Stimulated activated CD4-positive, alpha-beta T cell treated with anti-CD3 and anti-CD28 coated beads, Interleukin-12 subunit alpha, Interleukin-12 subunit beta, amount 100 ng/mL, for 4 hours (primary cell): ENCODE results near the gene TYSND1.
"Not testable (repeated sequence)": the region's sequence is repeated elsewhere in the genome, so short reads cannot be mapped to it uniquely, and the experiment has no call there.

Experiments used
- DNase-seq: peaks from one replicate; pipeline ENCODE4 v3.0.0-alpha.2; 2020

Gene TYSND1

GRCh38 chr10:70146489-70147258 lies at the start of gene TYSND1:
TYSND1 (minus strand) TSS chr10:70146700; CDS start chr10:70146586, 114 bp downstream.
- peak; percentile 88 for DNase-seq

- no peak for DNase-seq
These were observed 46.9 kb upstream of the TYSND1 start for GRCh38 chr10:70193391-70193844.

DNA sequence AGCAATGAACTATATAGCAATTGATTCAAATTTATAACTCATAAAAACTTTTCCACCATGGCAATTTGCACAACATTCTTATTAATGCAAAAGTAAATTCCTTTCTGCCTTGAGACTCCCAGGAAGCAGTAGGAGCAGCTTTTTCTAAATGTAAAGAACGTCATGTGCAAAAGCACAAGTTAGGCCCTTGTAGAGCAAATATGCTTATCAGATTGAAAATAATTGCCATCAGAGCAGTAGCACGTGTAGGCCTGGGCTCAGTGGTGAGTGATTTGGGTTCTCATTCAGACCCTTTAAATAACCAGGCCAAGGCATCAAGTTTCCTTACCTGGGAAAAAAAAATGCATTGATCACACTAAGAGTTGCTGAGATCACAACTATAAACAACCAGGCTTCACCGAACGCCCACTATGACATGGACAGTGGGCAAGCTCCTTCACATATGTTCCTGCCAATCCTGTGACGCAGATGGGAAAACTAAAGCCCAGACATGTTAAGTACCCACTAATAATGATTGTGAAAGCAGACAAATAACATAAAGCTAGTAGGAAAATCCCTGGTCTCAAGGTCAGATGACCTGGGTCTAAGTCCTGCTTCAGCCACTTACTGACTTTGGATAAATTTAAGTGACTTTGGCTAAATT lies 45.9 kb upstream of the TYSND1 start:
- no peak for DNase-seq

GRCh38 chr10:70191972-70192305 lies 45.4 kb upstream of the TYSND1 start:
- no peak for DNase-seq

DNA sequence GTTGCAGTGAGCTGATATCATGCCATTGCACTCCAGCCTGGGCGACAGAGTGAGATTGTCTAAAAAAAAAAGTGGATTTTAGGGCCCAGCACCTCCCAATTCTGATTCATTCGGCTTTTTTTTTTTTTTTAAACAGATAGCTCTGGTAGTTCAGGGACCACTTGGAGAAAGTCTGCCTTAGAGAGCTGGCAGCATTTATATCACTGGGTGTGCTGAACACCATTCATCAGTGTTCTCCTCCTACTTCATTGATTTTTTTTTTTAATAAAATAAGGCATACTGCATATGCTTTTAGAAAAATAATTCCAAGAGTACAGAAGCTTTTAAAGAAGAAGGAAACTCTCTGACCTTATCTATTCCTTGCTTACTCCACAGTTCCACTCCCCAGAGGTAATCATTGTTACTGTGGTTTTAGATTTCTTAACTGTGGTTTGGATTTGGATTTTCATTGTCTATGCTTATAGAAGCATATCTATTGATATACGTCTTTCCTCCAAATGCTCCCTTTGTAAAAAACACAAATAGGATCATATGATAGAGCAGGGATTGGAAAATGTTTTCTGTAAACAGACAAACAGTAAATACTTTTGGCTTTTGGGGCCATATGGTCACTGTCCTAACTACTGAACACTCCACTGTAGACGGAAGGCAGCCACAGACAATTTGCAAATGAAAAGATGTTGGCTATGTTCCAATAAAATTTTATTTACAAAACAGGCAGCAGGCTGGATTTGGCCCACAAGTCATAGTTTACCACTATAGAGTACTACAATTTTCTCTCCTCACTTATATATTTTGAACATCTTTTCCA lies 44.9 kb upstream of the TYSND1 start:
- no peak for DNase-seq

- no peak for DNase-seq
These were observed 44.1 kb upstream of the TYSND1 start for GRCh38 chr10:70190581-70190980.

- DNase-seq = no peak
These were observed 43.6 kb upstream of the TYSND1 start for GRCh38 chr10:70190102-70190501.

DNA sequence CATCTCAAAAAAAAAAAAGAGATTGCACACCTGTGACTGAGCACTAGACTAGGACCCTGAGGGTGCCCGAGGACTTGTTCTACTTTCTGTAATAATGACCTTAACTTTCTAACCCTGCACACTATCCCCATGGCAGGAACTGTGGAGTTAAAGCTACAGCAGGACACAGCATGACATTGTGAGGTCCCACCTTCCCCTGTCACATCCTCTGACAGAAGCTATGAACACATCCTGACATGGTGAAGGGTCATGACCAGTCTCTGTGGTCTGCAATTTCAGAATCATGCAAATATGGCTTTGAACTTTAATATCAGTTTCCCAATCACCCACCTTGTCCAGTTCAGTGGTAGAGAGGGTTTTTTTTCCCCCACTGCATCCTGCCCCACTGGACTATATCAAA lies 42.3 kb upstream of the TYSND1 start:
- no peak for DNase-seq

- no peak for DNase-seq
These were observed 40.1 kb upstream of the TYSND1 start for GRCh38 chr10:70186571-70186970.

GRCh38 chr10:70186090-70186489 lies 39.6 kb upstream of the TYSND1 start:
- no peak for DNase-seq

- DNase-seq = no peak
These were observed 36.8 kb upstream of the TYSND1 start for GRCh38 chr10:70183304-70183703.

DNA sequence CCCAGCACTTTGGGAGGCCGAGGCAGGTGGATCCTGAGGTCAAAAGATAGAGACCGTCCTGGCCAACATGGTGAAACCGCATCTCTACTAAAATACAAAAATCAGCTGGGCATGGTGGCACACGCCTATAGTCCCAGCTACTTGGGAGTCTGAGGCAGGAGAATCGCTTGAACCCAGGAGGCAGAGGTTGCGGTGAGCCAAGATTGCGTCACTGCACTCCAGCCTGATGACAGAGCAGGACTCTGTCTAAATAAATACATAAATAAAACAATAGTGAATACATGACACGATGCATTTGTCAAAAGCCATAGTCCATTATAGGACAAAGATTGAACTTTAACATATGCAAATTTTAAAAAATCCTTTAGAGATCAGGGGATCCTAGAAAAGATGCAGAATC lies 32.7 kb upstream of the TYSND1 start:
- DNase-seq = not testable (repeated sequence)

- no peak for DNase-seq
These were observed 31.7 kb upstream of the TYSND1 start for GRCh38 chr10:70178139-70178725.

GRCh38 chr10:70176441-70176840 lies 29.9 kb upstream of the TYSND1 start:
- no peak for DNase-seq

DNA sequence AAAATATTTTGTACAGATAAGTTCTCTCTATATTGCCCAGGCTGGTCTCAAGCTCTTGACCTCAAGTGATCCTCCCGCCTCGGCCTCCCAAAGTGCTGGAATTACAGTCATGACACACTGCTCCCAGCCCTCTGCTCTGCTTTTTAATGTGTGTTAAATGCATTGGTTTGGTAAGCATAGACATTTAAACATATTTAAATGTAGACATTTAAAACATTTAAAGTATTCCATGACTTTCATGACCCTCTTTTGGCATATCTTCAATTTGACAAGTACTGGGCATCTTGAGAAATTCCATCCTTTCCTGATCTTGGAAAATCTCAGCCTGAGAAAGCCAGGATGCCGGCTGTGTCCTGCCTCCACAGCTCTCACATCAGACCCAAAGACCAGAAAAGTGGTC lies 29.0 kb upstream of the TYSND1 start:
- no peak for DNase-seq

DNA sequence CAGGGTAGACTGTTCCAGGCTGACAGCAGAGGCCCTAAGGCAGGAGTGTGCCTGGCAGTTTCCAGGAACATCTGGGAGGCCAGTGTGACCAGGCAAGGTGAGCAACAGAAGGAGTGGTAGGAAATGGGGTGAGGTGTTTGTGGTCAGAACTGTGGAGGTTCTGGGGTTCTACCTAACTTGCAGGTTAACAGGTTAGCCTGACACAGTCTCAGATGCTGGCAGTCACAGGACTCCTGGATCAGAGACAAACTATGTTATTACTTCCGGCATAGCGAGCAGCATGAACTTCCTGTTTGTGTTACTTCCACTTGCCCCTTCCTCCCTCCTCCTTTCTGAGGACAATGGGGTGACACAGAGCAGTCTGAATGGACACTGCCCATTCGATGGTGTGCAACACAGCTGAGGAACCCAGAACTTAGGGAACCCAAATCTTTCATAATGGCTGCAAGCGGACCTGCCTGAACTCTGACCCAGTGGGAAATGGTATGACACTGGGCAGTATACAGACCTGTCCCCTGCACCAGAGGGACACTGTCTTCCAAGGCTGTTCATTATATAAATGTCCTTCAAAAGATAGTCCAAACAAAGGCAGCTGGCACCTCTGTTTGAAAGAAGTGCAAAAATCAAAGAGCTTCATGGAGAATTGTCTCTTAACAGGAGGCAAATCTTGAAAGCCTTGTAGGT lies 27.7 kb upstream of the TYSND1 start:
- DNase-seq = no peak

DNA sequence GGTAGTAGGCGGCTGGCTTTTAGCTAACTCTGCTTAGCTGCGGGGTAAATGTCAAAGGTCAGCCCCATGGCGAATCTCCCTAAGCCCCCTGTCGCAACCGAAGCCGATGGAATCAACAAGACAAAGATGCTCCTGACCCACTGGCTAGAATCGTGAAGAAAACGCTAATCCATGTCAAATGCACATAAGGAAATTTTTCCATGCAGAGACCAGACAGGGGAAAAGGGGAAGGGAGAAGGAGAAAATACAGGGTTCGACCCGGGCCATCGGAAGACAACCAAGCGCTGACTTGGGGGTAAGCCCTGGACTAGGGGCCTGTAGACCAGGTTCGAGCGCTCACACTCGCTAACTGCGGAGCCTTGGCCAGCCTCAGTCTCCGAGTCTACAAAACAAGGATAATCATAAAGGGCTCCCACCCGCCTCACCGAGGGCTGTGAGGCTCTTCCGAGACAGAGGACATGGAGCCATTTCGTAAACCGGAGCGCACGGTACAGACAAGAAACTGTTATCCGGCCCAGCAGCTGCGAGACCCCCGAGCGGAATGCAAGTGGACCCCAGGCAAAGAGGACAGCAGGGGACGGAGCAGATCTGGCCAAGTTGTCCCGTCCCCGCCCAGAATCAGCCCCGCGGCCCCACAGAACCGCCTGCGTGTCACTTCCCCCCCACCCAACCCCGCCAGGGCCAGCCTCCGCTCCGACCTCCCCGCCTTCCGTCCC lies 23.3 kb upstream of the TYSND1 start:
- no peak for DNase-seq

DNA sequence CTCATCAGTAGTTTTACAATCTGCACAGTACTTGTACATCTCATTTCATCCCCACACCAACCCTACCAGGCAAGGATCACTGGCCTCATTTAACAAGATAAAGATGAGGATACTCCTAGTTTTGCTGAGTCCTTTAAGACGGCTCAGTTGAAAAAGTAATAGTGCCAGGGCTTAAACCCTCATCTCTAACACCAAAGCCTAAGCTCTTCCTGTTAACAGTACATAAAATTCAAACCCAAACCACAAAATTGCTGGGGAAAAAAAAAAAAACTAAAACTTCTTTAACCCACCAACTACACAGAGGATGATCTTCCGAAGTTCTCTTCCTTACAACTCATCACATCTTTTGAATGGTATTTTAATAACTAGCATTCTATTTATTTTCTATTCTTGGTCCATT lies 22.5 kb upstream of the TYSND1 start:
- no peak for DNase-seq

GRCh38 chr10:70167246-70167645 lies 20.7 kb upstream of the TYSND1 start:
- DNase-seq = no peak

GRCh38 chr10:70166394-70166793 lies 19.9 kb upstream of the TYSND1 start:
- DNase-seq = no peak

DNA sequence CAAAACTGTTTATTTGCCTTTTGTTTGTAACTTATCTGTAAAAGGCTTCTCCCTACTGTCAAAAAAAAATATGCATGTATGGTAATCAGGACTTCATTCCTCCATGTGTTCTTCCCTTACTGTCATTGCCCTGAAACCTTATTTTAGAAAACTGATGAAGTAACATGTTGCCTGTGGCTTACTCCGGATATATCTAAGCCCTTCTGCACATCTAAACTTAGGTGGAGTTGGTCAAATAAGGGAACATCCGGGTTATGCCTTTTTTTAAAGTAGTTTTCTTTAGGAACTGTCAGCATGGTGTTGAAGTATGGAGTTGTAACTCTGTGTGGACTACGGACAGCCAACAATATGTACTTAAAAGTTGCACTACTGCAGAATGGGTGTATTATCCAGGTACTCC lies 17.7 kb upstream of the TYSND1 start:
- no peak for DNase-seq

DNA sequence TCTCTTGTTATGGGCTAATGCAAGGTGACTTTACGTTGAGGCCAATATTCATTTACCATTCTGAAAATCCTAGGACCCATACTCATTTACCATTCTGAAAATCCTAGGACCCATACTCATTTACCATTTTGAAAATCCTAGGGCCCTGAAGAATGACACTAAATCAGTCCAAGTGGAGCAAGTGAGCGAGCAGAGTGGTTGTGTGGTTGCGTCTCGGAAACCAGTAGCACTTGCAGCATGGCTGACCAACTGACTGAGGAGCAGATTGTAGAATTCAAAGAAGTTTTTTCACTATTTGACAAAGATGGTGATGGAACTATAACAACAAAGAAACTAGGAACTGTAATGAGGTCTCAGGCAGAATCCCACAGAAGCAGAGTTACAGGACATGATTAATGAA lies 16.9 kb upstream of the TYSND1 start:
- DNase-seq = no peak
